GM23338 (cell line): ENCODE measurements around the gene UQCR11. TPM values are rescaled to one million over a fixed set of nuclear protein-coding genes. Genes with fewer than 3 reads are reported as not detected.

Experiments
- ATAC-seq: fragments of 200-7000 bp; cut with Tn5 transposase; 3 replicates; pipeline ENCODE4 v1.9.1; 2020
- DNase-seq: peaks from one replicate; pipeline ENCODE4 v3.0.0-alpha.2; 2015; ENCODE audit warnings: low spot score
- H2AFZ ChIP-seq: fragments of 200-600 bp; sonication (generic); 2 replicates; pipeline ENCODE4 v1.8.0; 2016; ENCODE audit warnings: antibody characterized with exemption, mild to moderate bottlenecking, moderate library complexity
- H3F3A ChIP-seq: fragments of 200-600 bp; sonication (generic); replicated peaks from 2 replicates; pipeline ENCODE4 v1.8.0; 2017; ENCODE audit warnings: antibody characterized with exemption, mixed run types, low read depth
- H3K27ac ChIP-seq: fragments of 200-600 bp; sonication (generic); 2 replicates; pipeline ENCODE4 v1.6.1; 2016; ENCODE audit warnings: low read depth
- H3K27me3 ChIP-seq: fragments of 200-600 bp; sonication (generic); 2 replicates; pipeline ENCODE4 v1.8.0; 2016; ENCODE audit warnings: mild to moderate bottlenecking, mixed run types, moderate library complexity; ENCODE audit not compliant: insufficient read depth
- H3K36me3 ChIP-seq: fragments of 200-600 bp; sonication (generic); 2 replicates; pipeline ENCODE4 v1.8.0; 2016; ENCODE audit warnings: mild to moderate bottlenecking; ENCODE audit not compliant: insufficient read depth
- H3K4me1 ChIP-seq: fragments of 200-600 bp; sonication (generic); 2 replicates; pipeline ENCODE4 v1.8.0; 2016; ENCODE audit warnings: mild to moderate bottlenecking, moderate library complexity; ENCODE audit not compliant: insufficient read depth
- H3K4me2 ChIP-seq: fragments of 200-600 bp; sonication (generic); 2 replicates; pipeline ENCODE4 v1.7.1; 2017; ENCODE audit warnings: mixed run types
- H3K4me3 ChIP-seq: fragments of 200-600 bp; sonication (generic); 2 replicates; pipeline ENCODE4 v1.6.1; 2016; ENCODE audit warnings: mixed run types
- H3K79me2 ChIP-seq: fragments of 200-600 bp; sonication (generic); replicated peaks from 2 replicates; pipeline ENCODE4 v1.8.0; 2017; ENCODE audit warnings: mild to moderate bottlenecking; ENCODE audit not compliant: insufficient read depth
- H3K9me2 ChIP-seq: fragments of 200-600 bp; sonication (generic); 2 replicates; pipeline ENCODE4 v1.8.0; 2017; ENCODE audit not compliant: insufficient read depth
- H4K20me1 ChIP-seq: fragments of 200-600 bp; sonication (generic); replicated peaks from 2 replicates; pipeline ENCODE4 v1.8.0; 2017; ENCODE audit warnings: mild to moderate bottlenecking; ENCODE audit not compliant: insufficient read depth
- H3K27ac Mint-ChIP-seq: 2 replicates; pipeline ENCODE4 v1.8.0; 2020; ENCODE audit warnings: inconsistent platforms, mild to moderate bottlenecking, moderate library complexity, mixed read lengths
- H3K27me3 Mint-ChIP-seq: 3 replicates; pipeline ENCODE4 v1.8.0; 2022; ENCODE audit warnings: low read depth, mild to moderate bottlenecking, moderate library complexity, mixed read lengths, inconsistent platforms; ENCODE audit not compliant: insufficient read depth, poor library complexity
- H3K36me3 Mint-ChIP-seq: 3 replicates; pipeline ENCODE4 v1.8.0; 2021; ENCODE audit warnings: low read depth, mild to moderate bottlenecking, inconsistent platforms, moderate library complexity, mixed read lengths
- H3K4me1 Mint-ChIP-seq: 3 replicates; pipeline ENCODE4 v1.8.0; 2020; ENCODE audit warnings: mild to moderate bottlenecking, inconsistent platforms, mixed read lengths
- H3K4me3 Mint-ChIP-seq: 3 replicates; pipeline ENCODE4 v1.8.0; 2021; ENCODE audit warnings: moderate library complexity, mild to moderate bottlenecking, inconsistent platforms, mixed read lengths
- H3K9me3 Mint-ChIP-seq: 3 replicates; pipeline ENCODE4 v1.8.0; 2020; ENCODE audit warnings: moderate library complexity, mild to moderate bottlenecking, inconsistent platforms, mixed read lengths
- CREB1 ChIP-seq: fragments of 250-450 bp; sonication (Bioruptor Pico); IDR thresholded peaks from 2 replicates; pipeline ENCODE4 v1.5.0; 2020; ENCODE audit warnings: low read depth, mild to moderate bottlenecking, moderate library complexity
- CTCF ChIP-seq, 2 experiments: fragments of 200-600 bp in 1 of 2; sonication (generic) in 1 of 2; conservative IDR thresholded peaks; 2 replicates each; pipeline versions ENCODE4 v1.5.1 to v1.6.1; 2016 to 2017; ENCODE audit warnings: antibody characterized with exemption in 2 of 2, low read depth in 2 of 2, mild to moderate bottlenecking in 2 of 2, moderate library complexity in 1 of 2
- ETS1 ChIP-seq: IDR thresholded peaks from 2 replicates; pipeline ENCODE4 v1.6.1; 2016; ENCODE audit warnings: antibody characterized with exemption
- EZH2 ChIP-seq: fragments of 200-600 bp; sonication (generic); IDR thresholded peaks from one replicate; pipeline ENCODE4 v1.8.0; 2017; ENCODE audit warnings: antibody characterized with exemption, mild to moderate bottlenecking, low read depth; ENCODE audit not compliant: unreplicated experiment
- EZH2phosphoT487 ChIP-seq: fragments of 200-600 bp; sonication (generic); IDR thresholded peaks from one replicate; pipeline ENCODE4 v1.8.1; 2018; ENCODE audit warnings: antibody characterized with exemption; ENCODE audit not compliant: unreplicated experiment
- JUNB ChIP-seq: IDR thresholded peaks from one replicate; pipeline ENCODE4 v1.6.1; 2016; ENCODE audit warnings: antibody characterized with exemption; ENCODE audit not compliant: unreplicated experiment
- NANOG ChIP-seq: IDR thresholded peaks from 2 replicates; pipeline ENCODE4 v1.6.1; 2016; ENCODE audit warnings: antibody characterized with exemption, borderline replicate concordance
- POLR2AphosphoS5 ChIP-seq: IDR thresholded peaks from 2 replicates; pipeline ENCODE4 v1.6.1; 2016; ENCODE audit warnings: antibody characterized with exemption, low read depth
- REST ChIP-seq: IDR thresholded peaks from one replicate; pipeline ENCODE4 v1.6.1; 2018; ENCODE audit warnings: antibody characterized with exemption; ENCODE audit not compliant: unreplicated experiment
- STAT1 ChIP-seq: IDR thresholded peaks from one replicate; pipeline ENCODE4 v1.6.1; 2016; ENCODE audit warnings: antibody characterized with exemption; ENCODE audit not compliant: unreplicated experiment
- ZNF114 ChIP-seq: fragments of 250-450 bp; sonication (Bioruptor Pico); IDR thresholded peaks from 2 replicates; pipeline ENCODE4 v1.5.0; 2020; ENCODE audit warnings: mild to moderate bottlenecking, moderate library complexity
- ZNF331 ChIP-seq: fragments of 250-450 bp; sonication (Bioruptor Pico); IDR thresholded peaks from 2 replicates; pipeline ENCODE4 v1.5.0; 2020; ENCODE audit warnings: low read depth, mild to moderate bottlenecking, moderate library complexity
- ZNF462 ChIP-seq: fragments of 250-450 bp; sonication (Bioruptor Pico); IDR thresholded peaks from 2 replicates; pipeline ENCODE4 v1.5.0; 2020; ENCODE audit warnings: mild to moderate bottlenecking, moderate library complexity
- polyA plus RNA-seq: library from polyadenylated mRNA; unstranded; fragments of >200 nt; fragmentation: Nextera tagmentation; extraction: Ambion mirVana; gene quantifications from 2 replicates; pipeline ENCODE4 v1.2.1, GENCODE V29; 2016
- total RNA-seq: library from RNA; depleted of rRNA; stranded (reverse); fragments of >200 nt; shearing (Covaris generic); gene quantifications from 2 replicates; pipeline ENCODE4 v1.2.3, GENCODE V29; 2014

The UQCR11 gene
- total and polyA plus RNA-seq, 2 experiments from 2014 or later: 46.4 to 413 TPM

- no peaks in the 10 kb centered on the region for H3K27me3 ChIP-seq
- no peaks in the 10 kb centered on the region for H3K4me1 Mint-ChIP-seq
- no peak overlapping the region for H2AFZ ChIP-seq
- no peak overlapping the region for H3K27ac Mint-ChIP-seq
- no peaks in the 10 kb centered on the region; the same call in 1 of the 2 replicates for H3K4me1 ChIP-seq
- TF ChIP-seq NANOG: no peak
- no peak for TF ChIP-seq EZH2phosphoT487
- TF ChIP-seq ZNF331: no peak
- no peak for TF ChIP-seq EZH2
- TF ChIP-seq CREB1 (CRISPR knock-in tag): no peak
- no peak for TF ChIP-seq CTCF (conservative IDR thresholded peaks at IDR 0.05; ENCODE audit: low read depth in 2 of 2)
- no peak for TF ChIP-seq STAT1
- TF ChIP-seq ZNF114 (CRISPR knock-in tag): no peak
- TF ChIP-seq REST: no peak
- no peak for TF ChIP-seq POLR2AphosphoS5
- TF ChIP-seq ZNF462 (CRISPR knock-in tag): no peak
- no peak for TF ChIP-seq JUNB
- TF ChIP-seq ETS1: no peak
- no peak for ATAC-seq
- no peak overlapping the region for H3K27ac ChIP-seq
- H3K9me3 Mint-ChIP-seq: no peaks in the 10 kb centered on the region; the same call in 2 of the 3 replicates
- peaks cover 3% of the 10 kb centered on the region; the same call in 1 of the 2 replicates for H3K36me3 ChIP-seq
- H3K79me2 ChIP-seq: peaks cover 33% of the 10 kb centered on the region
- H4K20me1 ChIP-seq: peaks cover 20% of the 10 kb centered on the region
- H3K4me2 ChIP-seq: no peak overlapping the region
- peaks cover 13% of the 10 kb centered on the region for H3K27me3 Mint-ChIP-seq
- no peak overlapping the region for H3K4me3 Mint-ChIP-seq
- DNase-seq: no peak
- H3F3A ChIP-seq: peaks cover 6% of the 10 kb centered on the region; the same call in 1 of the 2 replicates
- H3K4me3 ChIP-seq: no peak overlapping the region
- no peaks in the 10 kb centered on the region for H3K9me2 ChIP-seq
- H3K36me3 Mint-ChIP-seq: peaks cover 7% of the 10 kb centered on the region; the same call in 1 of the 3 replicates
Measured at GRCh38 chr19:1556390-1557070, 48.7 kb downstream of the UQCR11 start.
